ENCODE measurements around the gene IDH3G.
"Not testable (repeated sequence)": the region's sequence is repeated elsewhere in the genome, so short reads cannot be mapped to it uniquely, and the experiment has no call there.

The IDH3G gene

GRCh38 chrX:153765138-153766079 lies 28.8 kb downstream of the IDH3G start:
- no peak for TF ChIP-seq JUND (IDR thresholded peaks at IDR 0.05; ENCODE audit: low read depth)
- DNase-seq (ENCODE audit: low read depth in 1 of 2, low spot score in 1 of 2) = no peak
- in situ Hi-C loops (cut with HindIII; ENCODE audit: low pct_unique_long_range_greater_than_20kb, low sequenced_read_pairs) = no loop called here

GRCh38 chrX:153764786-153765137 lies 29.4 kb downstream of the IDH3G start:
- no peak for DNase-seq (ENCODE audit: low read depth in 1 of 2, low spot score in 1 of 2)
- in situ Hi-C loops (cut with HindIII; ENCODE audit: low pct_unique_long_range_greater_than_20kb, low sequenced_read_pairs) = no loop called here
- TF ChIP-seq JUND (IDR thresholded peaks at IDR 0.05; ENCODE audit: low read depth) = no peak

- no peak for TF ChIP-seq JUND (IDR thresholded peaks at IDR 0.05; ENCODE audit: low read depth)
- DNase-seq (ENCODE audit: low read depth in 1 of 2, low spot score in 1 of 2) = peak; percentile 72 to 85
- in situ Hi-C loops (cut with HindIII; ENCODE audit: low pct_unique_long_range_greater_than_20kb, low sequenced_read_pairs) = no loop called here
Observed at GRCh38 chrX:153763989-153764755, 30.0 kb downstream of the IDH3G start, which contains the start of gene PLXNB3. PLXNB3 (plus strand) TSS chrX:153764249; CDS start chrX:153765536, 1,287 bp downstream.

- DNase-seq (ENCODE audit: low read depth in 1 of 2, low spot score in 1 of 2) = no peak
- no peak for TF ChIP-seq JUND (IDR thresholded peaks at IDR 0.05; ENCODE audit: low read depth)
- in situ Hi-C loops (cut with HindIII; ENCODE audit: low pct_unique_long_range_greater_than_20kb, low sequenced_read_pairs) = no loop called here
Observed at GRCh38 chrX:153763298-153763932, 30.8 kb downstream of the IDH3G start.

GRCh38 chrX:153762626-153763173 lies 31.5 kb downstream of the IDH3G start:
- TF ChIP-seq JUND (IDR thresholded peaks at IDR 0.05; ENCODE audit: low read depth) = no peak
- in situ Hi-C loops (cut with HindIII; ENCODE audit: low pct_unique_long_range_greater_than_20kb, low sequenced_read_pairs) = no loop called here
- DNase-seq (ENCODE audit: low read depth in 1 of 2, low spot score in 1 of 2) = no peak

GRCh38 chrX:153761863-153762262 lies 32.3 kb downstream of the IDH3G start:
- in situ Hi-C loops (cut with HindIII; ENCODE audit: low pct_unique_long_range_greater_than_20kb, low sequenced_read_pairs) = no loop called here
- TF ChIP-seq JUND (IDR thresholded peaks at IDR 0.05; ENCODE audit: low read depth) = no peak
- DNase-seq (ENCODE audit: low read depth in 1 of 2, low spot score in 1 of 2) = no peak

- no peak for TF ChIP-seq JUND (IDR thresholded peaks at IDR 0.05; ENCODE audit: low read depth)
- no peak for DNase-seq (ENCODE audit: low read depth in 1 of 2, low spot score in 1 of 2)
- in situ Hi-C loops (cut with HindIII; ENCODE audit: low pct_unique_long_range_greater_than_20kb, low sequenced_read_pairs) = no loop called here
Observed at GRCh38 chrX:153755136-153755535, 39.0 kb downstream of the IDH3G start.

- DNase-seq (ENCODE audit: low read depth in 1 of 2, low spot score in 1 of 2) = no peak
- in situ Hi-C loops (cut with HindIII; ENCODE audit: low pct_unique_long_range_greater_than_20kb, low sequenced_read_pairs) = no loop called here
- no peak for TF ChIP-seq JUND (IDR thresholded peaks at IDR 0.05; ENCODE audit: low read depth)
Observed at GRCh38 chrX:153750127-153750774, 43.9 kb downstream of the IDH3G start.

GRCh38 chrX:153749017-153749416 lies 45.2 kb downstream of the IDH3G start:
- DNase-seq (ENCODE audit: low read depth in 1 of 2, low spot score in 1 of 2); in situ Hi-C loops (cut with HindIII; ENCODE audit: low pct_unique_long_range_greater_than_20kb, low sequenced_read_pairs): not testable (repeated sequence)

GRCh38 chrX:153746991-153747390 lies 47.2 kb downstream of the IDH3G start:
- DNase-seq (ENCODE audit: low read depth in 1 of 2, low spot score in 1 of 2); in situ Hi-C loops (cut with HindIII; ENCODE audit: low pct_unique_long_range_greater_than_20kb, low sequenced_read_pairs): not testable (repeated sequence)

GRCh38 chrX:153746359-153746758 lies 47.8 kb downstream of the IDH3G start:
- no peak for TF ChIP-seq JUND (IDR thresholded peaks at IDR 0.05; ENCODE audit: low read depth)
- DNase-seq (ENCODE audit: low read depth in 1 of 2, low spot score in 1 of 2) = no peak

GRCh38 chrX:153745067-153745433 lies 49.1 kb downstream of the IDH3G start:
- in situ Hi-C loops (cut with HindIII; ENCODE audit: low pct_unique_long_range_greater_than_20kb, low sequenced_read_pairs); DNase-seq (ENCODE audit: low read depth in 1 of 2, low spot score in 1 of 2): not testable (repeated sequence)

More at GRCh38 chrX:153746359-153746758, 47.8 kb downstream of the IDH3G start:
- in situ Hi-C loops (cut with HindIII; ENCODE audit: low pct_unique_long_range_greater_than_20kb, low sequenced_read_pairs) = no loop called here
